ENCODE results near the gene SLC9A1.

Gene SLC9A1

GRCh38 chr1:27049100-27049499 lies 105.8 kb downstream of the SLC9A1 start:
- H3K27ac ChIP-seq, result no peak overlapping the region
- TF ChIP-seq ZFX (IDR thresholded peaks at IDR 0.05; ENCODE audit: borderline replicate concordance) (no peak), CTCF (IDR thresholded peaks at IDR 0.05) (no peak)
